Measurements from ENCODE around the gene GDPGP1.
A peak's percentile ranks its signal among the peaks of the same experiment; 100 is the strongest.

The GDPGP1 gene

DNA sequence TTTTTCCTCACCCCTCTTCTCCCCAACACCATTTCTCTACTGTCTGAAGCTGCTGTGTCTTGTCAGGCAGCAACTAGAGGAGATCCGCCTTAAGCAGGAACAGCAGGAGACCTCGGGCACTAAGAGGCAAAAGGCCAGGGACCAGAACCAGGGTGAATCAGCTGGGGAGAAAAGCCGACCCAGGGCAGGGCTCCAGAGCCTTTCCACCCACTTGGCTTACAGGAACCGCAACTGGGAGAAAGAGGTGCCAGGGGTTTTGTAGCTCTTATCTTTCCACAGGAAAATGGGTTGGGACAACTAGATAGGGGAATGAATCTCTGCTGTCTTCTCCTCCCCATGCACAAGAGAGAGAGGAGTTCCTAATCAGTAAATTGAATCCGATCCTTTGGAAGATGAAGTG, 28.4 kb downstream of the GDPGP1 start:
- H2BK12ac ChIP-seq (ENCODE audit: low read length): no peak overlapping the region
- no peak overlapping the region for H2BK120ac ChIP-seq (ENCODE audit: insufficient read depth, low read length, poor library complexity)
- H4K8ac ChIP-seq (ENCODE audit: low read depth, low read length): no peak overlapping the region
- H2AK5ac ChIP-seq (ENCODE audit: low read length): no peak overlapping the region
- no peaks in the 10 kb centered on the region for H3K27me3 ChIP-seq (ENCODE audit: insufficient read depth, low read length)
- H4K91ac ChIP-seq (ENCODE audit: low read depth, low read length): no peak overlapping the region
- H3K79me2 ChIP-seq (ENCODE audit: control insufficient read depth, insufficient read depth, low read length, poor library complexity): peaks cover 15% of the 10 kb centered on the region
- no peak overlapping the region for H3K27ac ChIP-seq (ENCODE audit: low read depth, low read length)
- H3K18ac ChIP-seq (ENCODE audit: low read length): no peak overlapping the region
- H3K79me1 ChIP-seq (ENCODE audit: low read length): peaks cover 11% of the 10 kb centered on the region
- no peak overlapping the region for H3K4ac ChIP-seq (ENCODE audit: low read depth, low read length)
- no peak overlapping the region for H4K12ac ChIP-seq (ENCODE audit: low read depth, low read length)
- H3K4me1 ChIP-seq (ENCODE audit: control insufficient read depth in 1 of 2, insufficient read depth in 2 of 2, low read length in 2 of 2): peaks cover 7 to 12% of the 10 kb centered on the region in 2 experiments
- no peak overlapping the region for H2AFZ ChIP-seq (ENCODE audit: insufficient read depth, low read length, poor library complexity)
- no peaks in the 10 kb centered on the region for H3K9me3 ChIP-seq (ENCODE audit: insufficient read depth, low read depth, low read length)
- no peak overlapping the region for H3K23ac ChIP-seq (ENCODE audit: low read length)
- no CpG with 5 or more reads among the region's 5 CpGs for WGBS (ENCODE audit: extremely low coverage, insufficient coverage, insufficient read length)
- no peak for DNase-seq
- peaks cover 0 to 2% of the 10 kb centered on the region in 2 experiments for H3K36me3 ChIP-seq (ENCODE audit: control insufficient read depth in 1 of 2, insufficient read depth in 2 of 2, low read length in 2 of 2)
- H3K4me3 ChIP-seq (ENCODE audit: low read depth, low read length): no peak overlapping the region
- no peak overlapping the region for H3K4me2 ChIP-seq (ENCODE audit: low read length)
- H3K9ac ChIP-seq (ENCODE audit: low read length): no peak overlapping the region
- H3K14ac ChIP-seq (ENCODE audit: low read length): no peak overlapping the region
- no peak overlapping the region for H2BK5ac ChIP-seq (ENCODE audit: low read depth, low read length, poor library complexity)

DNA sequence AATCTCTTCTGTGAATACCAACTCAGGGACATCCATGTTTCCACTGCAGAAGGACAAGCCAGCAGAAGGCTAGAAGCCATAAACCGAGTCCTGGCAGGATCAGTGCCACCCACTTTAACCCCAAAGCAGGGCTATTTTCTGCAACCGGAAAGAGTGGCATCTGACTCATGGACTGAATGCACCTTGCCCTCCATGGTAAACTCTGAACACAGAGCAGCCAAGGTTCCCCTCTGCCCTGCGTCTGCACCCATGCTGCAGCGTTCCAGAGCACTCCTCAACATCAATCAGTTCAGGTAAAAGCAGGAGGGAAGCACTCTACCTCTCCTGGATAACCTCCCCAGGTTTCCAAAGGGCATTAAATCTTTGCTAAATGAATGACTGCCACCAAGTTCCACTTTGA, 30.7 kb downstream of the GDPGP1 start:
- no peak overlapping the region for H3K4ac ChIP-seq (ENCODE audit: low read depth, low read length)
- H4K12ac ChIP-seq (ENCODE audit: low read depth, low read length): no peak overlapping the region
- no peaks in the 10 kb centered on the region for H3K27me3 ChIP-seq (ENCODE audit: insufficient read depth, low read length)
- WGBS (ENCODE audit: extremely low coverage, insufficient coverage, insufficient read length): no CpG with 5 or more reads among the region's 4 CpGs
- H3K9ac ChIP-seq (ENCODE audit: low read length): no peak overlapping the region
- no peak overlapping the region for H2BK12ac ChIP-seq (ENCODE audit: low read length)
- H3K14ac ChIP-seq (ENCODE audit: low read length): peak overlapping the region; percentile 15
- no peak overlapping the region for H3K4me3 ChIP-seq (ENCODE audit: low read depth, low read length)
- H2BK5ac ChIP-seq (ENCODE audit: low read depth, low read length, poor library complexity): no peak overlapping the region
- DNase-seq: no peak
- H3K4me1 ChIP-seq (ENCODE audit: control insufficient read depth in 1 of 2, insufficient read depth in 2 of 2, low read length in 2 of 2): peaks cover 7 to 12% of the 10 kb centered on the region in 2 experiments
- H3K79me1 ChIP-seq (ENCODE audit: low read length): peaks cover 11% of the 10 kb centered on the region
- H4K91ac ChIP-seq (ENCODE audit: low read depth, low read length): peak overlapping the region; percentile 0
- H3K23ac ChIP-seq (ENCODE audit: low read length): no peak overlapping the region
- no peak overlapping the region for H2BK120ac ChIP-seq (ENCODE audit: insufficient read depth, low read length, poor library complexity)
- H2AK5ac ChIP-seq (ENCODE audit: low read length): peak overlapping the region; percentile 13
- peak overlapping the region; percentile 97 for H4K8ac ChIP-seq (ENCODE audit: low read depth, low read length)
- H3K36me3 ChIP-seq (ENCODE audit: control insufficient read depth in 1 of 2, insufficient read depth in 2 of 2, low read length in 2 of 2): peaks cover 1 to 2% of the 10 kb centered on the region in 2 experiments
- no peaks in the 10 kb centered on the region for H3K9me3 ChIP-seq (ENCODE audit: insufficient read depth, low read depth, low read length)
- peaks cover 15% of the 10 kb centered on the region for H3K79me2 ChIP-seq (ENCODE audit: control insufficient read depth, insufficient read depth, low read length, poor library complexity)
- H3K18ac ChIP-seq (ENCODE audit: low read length): no peak overlapping the region
- H3K4me2 ChIP-seq (ENCODE audit: low read length): peak overlapping the region; percentile 55
- no peak overlapping the region for H3K27ac ChIP-seq (ENCODE audit: low read depth, low read length)
- H2AFZ ChIP-seq (ENCODE audit: insufficient read depth, low read length, poor library complexity): no peak overlapping the region

DNA sequence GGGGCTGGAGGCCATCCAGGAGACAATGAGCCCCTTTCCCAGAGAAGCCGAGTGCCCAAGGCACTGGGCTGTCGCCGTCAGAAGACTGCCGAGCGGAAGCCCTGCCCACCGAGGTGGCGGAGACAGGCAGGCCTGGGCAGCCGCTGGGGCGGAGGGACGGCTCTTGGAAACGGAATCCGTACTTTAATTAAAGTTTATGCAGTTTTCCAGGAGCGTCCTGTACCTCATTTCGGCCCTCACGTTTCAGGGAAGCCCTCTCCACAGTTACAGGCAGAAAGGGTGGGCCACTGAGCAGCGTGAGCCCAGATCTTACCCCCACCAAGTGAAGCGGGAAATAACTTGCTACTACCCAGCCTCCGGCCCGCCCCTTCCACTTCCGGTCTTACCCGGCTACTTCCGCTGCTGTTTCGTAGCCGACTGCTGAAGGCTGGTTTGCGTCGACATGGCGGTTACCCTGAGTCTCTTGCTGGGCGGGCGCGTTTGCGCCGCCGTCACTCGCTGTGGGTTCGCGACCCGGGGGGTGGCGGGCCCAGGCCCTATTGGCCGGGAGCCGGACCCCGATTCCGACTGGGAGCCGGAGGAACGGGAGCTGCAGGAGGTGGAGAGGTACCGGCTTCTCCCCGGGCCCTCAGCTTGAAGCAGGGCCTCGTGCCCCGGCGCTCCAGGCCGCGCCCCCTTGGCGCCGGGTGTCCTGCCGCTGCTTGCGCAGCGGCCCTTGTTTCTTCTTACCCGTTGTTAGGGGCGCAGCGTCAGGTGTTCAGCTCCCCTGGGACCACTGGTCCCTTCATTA, 31.5 kb downstream of the GDPGP1 start, which contains the start of gene NGRN:
Gene NGRN, plus strand, starts transcription at position 402 of the 790 bp plus-strand sequence. Its CDS starts 41 bp downstream, at position 443.
- no CpG with 5 or more reads among the region's 59 CpGs for WGBS (ENCODE audit: extremely low coverage, insufficient coverage, insufficient read length)
- peak within 1 kb of the TSS; percentile 94 for H3K4ac ChIP-seq (ENCODE audit: low read depth, low read length)
- no peaks in the 10 kb centered on the region for H3K9me3 ChIP-seq (ENCODE audit: insufficient read depth, low read depth, low read length)
- no peaks in the 10 kb centered on the region for H3K27me3 ChIP-seq (ENCODE audit: insufficient read depth, low read length)
- H3K4me1 ChIP-seq (ENCODE audit: control insufficient read depth in 1 of 2, insufficient read depth in 2 of 2, low read length in 2 of 2): peaks cover 7 to 12% of the 10 kb centered on the region in 2 experiments
- H3K79me2 ChIP-seq (ENCODE audit: control insufficient read depth, insufficient read depth, low read length, poor library complexity): peaks cover 15% of the 10 kb centered on the region
- peak within 1 kb of the TSS; percentile 90 for H3K27ac ChIP-seq (ENCODE audit: low read depth, low read length)
- peak within 1 kb of the TSS; percentile 74 for H2BK120ac ChIP-seq (ENCODE audit: insufficient read depth, low read length, poor library complexity)
- H2AFZ ChIP-seq (ENCODE audit: insufficient read depth, low read length, poor library complexity): peak within 1 kb of the TSS; percentile 82
- peak within 1 kb of the TSS; percentile 73 for H3K4me3 ChIP-seq (ENCODE audit: low read depth, low read length)
- DNase-seq: peak; percentile 87 to 91
- H2BK5ac ChIP-seq (ENCODE audit: low read depth, low read length, poor library complexity): peak within 1 kb of the TSS; percentile 90
- peak within 1 kb of the TSS; percentile 96 for H3K9ac ChIP-seq (ENCODE audit: low read length)
- H3K36me3 ChIP-seq (ENCODE audit: control insufficient read depth in 1 of 2, insufficient read depth in 2 of 2, low read length in 2 of 2): peaks cover 2 to 7% of the 10 kb centered on the region in 2 experiments
- peak within 1 kb of the TSS; percentile 81 for H3K14ac ChIP-seq (ENCODE audit: low read length)
- H3K4me2 ChIP-seq (ENCODE audit: low read length): peak within 1 kb of the TSS; percentile 55
- no peak within 1 kb of the TSS for H2BK12ac ChIP-seq (ENCODE audit: low read length)
- H4K8ac ChIP-seq (ENCODE audit: low read depth, low read length): peak within 1 kb of the TSS; percentile 98
- H3K23ac ChIP-seq (ENCODE audit: low read length): no peak within 1 kb of the TSS
- H4K91ac ChIP-seq (ENCODE audit: low read depth, low read length): peak within 1 kb of the TSS; percentile 85
- peak within 1 kb of the TSS; percentile 93 for H3K18ac ChIP-seq (ENCODE audit: low read length)
- peak within 1 kb of the TSS; percentile 92 for H4K12ac ChIP-seq (ENCODE audit: low read depth, low read length)
- peak within 1 kb of the TSS; percentile 84 for H2AK5ac ChIP-seq (ENCODE audit: low read length)
- peaks cover 11% of the 10 kb centered on the region for H3K79me1 ChIP-seq (ENCODE audit: low read length)

DNA sequence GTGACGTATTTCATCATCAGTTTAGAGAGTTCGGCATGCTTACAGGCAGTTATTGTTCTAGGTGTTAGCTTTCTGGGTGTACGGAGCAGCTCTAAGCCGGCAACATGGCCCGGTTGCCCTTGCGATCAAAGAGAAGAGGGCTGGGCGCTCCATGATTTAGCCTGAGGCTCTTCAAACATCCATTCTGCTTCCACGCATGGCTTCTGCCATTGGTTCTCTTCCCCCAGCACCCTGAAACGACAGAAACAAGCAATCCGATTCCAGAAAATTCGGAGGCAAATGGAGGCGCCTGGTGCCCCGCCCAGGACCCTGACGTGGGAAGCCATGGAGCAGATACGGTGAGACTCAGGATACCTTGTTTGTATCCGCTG, 32.0 kb downstream of the GDPGP1 start:
- Histone ChIP-seq H3K4me2 (ENCODE audit: low read length) (peak overlapping the region; percentile 55), H2AK5ac (ENCODE audit: low read length) (peak overlapping the region; percentile 84), H2AFZ (ENCODE audit: insufficient read depth, low read length, poor library complexity) (peak overlapping the region; percentile 56), H3K18ac (ENCODE audit: low read length) (peak overlapping the region; percentile 86), H3K79me1 (ENCODE audit: low read length) (peaks cover 11% of the 10 kb centered on the region), H3K4ac (ENCODE audit: low read depth, low read length) (peak overlapping the region; percentile 94), H3K9ac (ENCODE audit: low read length) (peak overlapping the region; percentile 96), H3K79me2 (ENCODE audit: control insufficient read depth, insufficient read depth, low read length, poor library complexity) (peaks cover 15% of the 10 kb centered on the region), H3K4me3 (ENCODE audit: low read depth, low read length) (peak overlapping the region; percentile 73), H3K14ac (ENCODE audit: low read length) (peak overlapping the region; percentile 81), H3K27me3 (ENCODE audit: insufficient read depth, low read length) (no peaks in the 10 kb centered on the region), H3K36me3 (ENCODE audit: control insufficient read depth in 1 of 2, insufficient read depth in 2 of 2, low read length in 2 of 2) (peaks cover 5 to 13% of the 10 kb centered on the region in 2 experiments), H2BK5ac (ENCODE audit: low read depth, low read length, poor library complexity) (peak overlapping the region; percentile 90), H4K12ac (ENCODE audit: low read depth, low read length) (peak overlapping the region; percentile 92), H3K27ac (ENCODE audit: low read depth, low read length) (peak overlapping the region; percentile 90), H3K9me3 (ENCODE audit: insufficient read depth, low read depth, low read length) (no peaks in the 10 kb centered on the region), H2BK120ac (ENCODE audit: insufficient read depth, low read length, poor library complexity) (peak overlapping the region; percentile 74), H3K23ac (ENCODE audit: low read length) (no peak overlapping the region), H2BK12ac (ENCODE audit: low read length) (no peak overlapping the region), H4K91ac (ENCODE audit: low read depth, low read length) (peak overlapping the region; percentile 85), H4K8ac (ENCODE audit: low read depth, low read length) (peak overlapping the region; percentile 98), H3K4me1 (ENCODE audit: control insufficient read depth in 1 of 2, insufficient read depth in 2 of 2, low read length in 2 of 2) (peaks cover 7 to 12% of the 10 kb centered on the region in 2 experiments)
- peak; percentile 14 to 53 for DNase-seq
- WGBS (ENCODE audit: extremely low coverage, insufficient coverage, insufficient read length): no CpG with 5 or more reads among the region's 16 CpGs
